Sciatic nerve (tissue), 2 donors: ENCODE data around the gene CEP72. TPM values are rescaled to one million over a fixed set of nuclear protein-coding genes. Genes with fewer than 3 reads are reported as not detected.
A peak's percentile ranks its signal among the peaks of the same experiment; 100 is the strongest.

ENCODE experiments used
- ATAC-seq: fragments of 200-7000 bp; cut with Tn5 transposase; one replicate; pipeline ENCODE4 v1.9.1; 2020; ENCODE audit warnings: mild to moderate bottlenecking, moderate library complexity
- DNase-seq: peaks from one replicate; pipeline ENCODE4 v3.0.0-alpha.2; 2020; ENCODE audit warnings: low spot score
- intact Hi-C: fragments of 100-400 bp; cut with DNase I; formaldehyde crosslinking; loops from one replicate; pipeline ENCODE4 v1.14.2; 2022
- total RNA-seq: library from RNA; stranded (reverse); fragmentation: NEBNext Ultra II Directional; extraction: Animal tissue kit (Norgen Biotek cat#: 25700); gene quantifications from one replicate; pipeline ENCODE4 v1.2.1, GENCODE V29; 2021
- donor health status: DM: no; HTN: no; CAD: no.
- donor health status: DM: no; HTN: no; CAD: no.

CEP72 gene
- total RNA-seq, 1 donor from 2014 or later: 7.5 TPM

- ATAC-seq: no peak
- no peak for DNase-seq
- intact Hi-C loops: loop anchor here (10.0 kb wide), 1 partner anchor 125 kb away; no protein-coding TSS in a partner anchor
These were observed 2.0 kb upstream of the CEP72 start for GRCh38 chr5:610011-610743.

DNA sequence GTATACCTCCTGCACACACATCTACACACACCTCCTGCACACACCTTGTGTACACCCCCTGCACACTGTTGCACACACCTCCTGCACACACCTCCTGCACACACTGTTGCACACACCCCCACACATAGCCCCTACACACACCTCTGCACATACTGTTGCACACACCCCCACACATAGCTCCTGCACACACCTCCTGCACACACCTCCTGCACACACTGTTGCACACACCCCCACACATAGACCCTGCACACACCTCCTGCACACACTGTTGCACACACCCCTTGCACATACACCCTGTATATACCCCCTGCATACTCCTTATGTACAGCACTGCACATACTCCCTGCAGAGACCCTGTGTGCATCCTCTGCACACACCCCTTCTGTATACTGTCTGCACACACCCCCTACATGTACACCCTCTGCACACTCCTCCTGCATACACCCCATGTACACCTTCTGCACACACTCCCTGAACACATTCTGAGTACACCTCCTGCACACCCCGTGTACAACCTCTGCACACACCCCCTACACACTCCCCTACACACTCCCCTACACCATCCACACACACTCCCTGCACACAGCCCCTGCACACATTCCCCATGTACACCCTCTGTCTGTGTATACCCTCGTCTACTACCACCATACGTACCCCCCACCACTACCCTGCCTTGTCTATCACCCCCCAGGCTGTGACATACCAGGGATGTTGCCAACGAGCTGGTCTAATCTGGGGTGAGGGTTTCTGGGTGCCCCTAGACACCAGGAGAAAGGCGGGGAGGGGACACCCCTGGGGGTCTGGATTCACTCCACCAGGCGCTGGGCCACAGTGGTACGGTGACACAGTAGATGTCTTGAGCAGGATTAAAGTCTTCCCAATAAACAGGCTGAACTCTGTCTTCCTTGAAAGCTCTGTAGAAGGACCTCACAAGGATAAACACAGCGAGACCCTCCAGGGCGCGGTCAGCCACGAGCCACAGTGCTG, 1.1 kb upstream of the CEP72 start:
- intact Hi-C loops: loop anchor here (10.0 kb wide), 1 partner anchor 126 kb away; no protein-coding TSS in a partner anchor
- DNase-seq (no peak), ATAC-seq (no peak)

GRCh38 chr5:612498-613424, 621 bp downstream of the CEP72 start:
- DNase-seq (no peak), ATAC-seq (no peak)
- intact Hi-C loops: loop anchor here (10.0 kb wide), 1 partner anchor 128 kb away; no protein-coding TSS in a partner anchor

DNA sequence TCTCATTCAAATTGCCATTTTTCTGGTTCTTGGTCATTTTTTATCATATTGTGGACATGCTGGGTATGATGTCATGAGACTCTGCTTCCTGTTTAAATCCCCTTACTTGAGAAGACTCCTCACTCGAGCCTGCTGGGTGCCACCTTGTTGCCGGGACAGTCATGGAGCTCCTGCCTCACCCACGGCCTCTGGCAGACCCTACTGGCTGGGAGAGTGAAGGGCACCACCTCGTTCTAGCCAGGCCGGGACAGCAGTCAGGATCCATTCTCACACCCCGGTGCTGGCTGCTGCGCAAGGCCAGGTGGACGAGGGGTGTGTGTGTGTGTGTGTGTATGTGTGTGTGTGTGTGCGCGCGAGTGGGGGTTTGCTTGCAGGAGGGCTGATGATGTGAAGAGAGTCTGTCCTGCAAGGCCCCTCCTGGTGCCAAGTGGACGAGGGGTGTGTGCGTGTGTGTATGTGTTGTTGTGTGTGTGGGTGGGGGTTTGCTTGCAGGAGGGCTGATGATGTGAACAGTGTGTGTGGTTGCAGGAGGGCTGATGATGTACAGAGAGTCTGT, 4.4 kb downstream of the CEP72 start:
- DNase-seq: peak; percentile 51
- intact Hi-C loops: loop anchor here (10.0 kb wide), 1 partner anchor 132 kb away; no protein-coding TSS in a partner anchor
- no peak for ATAC-seq

- ATAC-seq: no peak
- intact Hi-C loops: loop anchor here (10.0 kb wide), 1 partner anchor 133 kb away; no protein-coding TSS in a partner anchor
- no peak for DNase-seq
These were observed 5.8 kb downstream of the CEP72 start for GRCh38 chr5:617896-618295.

DNA sequence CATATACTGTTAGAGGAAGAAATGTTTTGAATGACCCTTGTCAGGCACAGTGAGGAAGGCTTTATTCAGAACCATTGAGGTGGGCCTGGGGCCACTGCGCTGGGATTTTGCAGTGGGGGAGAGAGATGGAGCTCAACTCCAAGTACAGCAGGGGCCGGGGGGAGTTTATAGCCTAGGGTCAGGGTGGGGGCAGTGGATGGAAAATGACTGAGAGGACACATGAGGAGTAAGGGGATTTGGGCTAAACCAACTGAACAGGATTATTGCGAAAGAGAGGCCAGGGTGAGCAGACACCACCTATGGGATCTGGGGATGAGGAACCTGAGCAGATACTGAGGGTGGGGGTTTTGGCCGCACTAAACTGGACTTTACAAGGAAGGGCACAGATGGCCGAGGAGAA, 6.3 kb downstream of the CEP72 start:
- no peak for DNase-seq
- intact Hi-C loops: loop anchor here (10.0 kb wide), 1 partner anchor 134 kb away; no protein-coding TSS in a partner anchor
- no peak for ATAC-seq

- intact Hi-C loops: loop anchor here (10.0 kb wide), 1 partner anchor 135 kb away; no protein-coding TSS in a partner anchor
- no peak for ATAC-seq
- DNase-seq: peak; percentile 48
These were observed 7.3 kb downstream of the CEP72 start for GRCh38 chr5:619444-619843.

DNA sequence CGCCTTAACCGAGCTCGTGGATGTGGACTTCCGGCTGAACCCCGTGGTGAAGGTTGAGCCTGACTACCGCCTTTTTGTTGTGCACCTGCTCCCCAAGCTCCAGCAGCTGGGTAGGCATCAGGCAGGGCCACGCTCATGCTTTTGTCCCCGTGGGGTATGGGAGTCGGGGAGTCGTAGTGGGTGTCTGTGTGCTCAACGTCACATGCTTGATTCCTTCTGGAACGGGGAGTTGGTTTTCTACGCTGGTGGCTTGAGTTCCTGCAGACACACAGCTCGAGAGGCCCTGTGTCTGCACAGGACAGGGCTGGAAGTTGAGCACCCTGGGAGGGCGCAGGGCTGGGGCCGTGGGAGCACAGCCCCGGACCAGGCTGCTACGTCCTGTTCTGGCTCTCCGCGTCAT, 8.0 kb downstream of the CEP72 start:
- DNase-seq (peak; percentile 51), ATAC-seq (no peak)
- intact Hi-C loops: no loop called here

GRCh38 chr5:620586-621180, 8.5 kb downstream of the CEP72 start:
- intact Hi-C loops: no loop called here
- DNase-seq: no peak
- ATAC-seq: no peak

GRCh38 chr5:621341-621761, 9.2 kb downstream of the CEP72 start:
- DNase-seq: peak; percentile 45
- intact Hi-C loops: no loop called here
- ATAC-seq: no peak

GRCh38 chr5:622359-622758, 10.2 kb downstream of the CEP72 start:
- ATAC-seq (no peak), DNase-seq (peak; percentile 21)
- intact Hi-C loops: no loop called here

DNA sequence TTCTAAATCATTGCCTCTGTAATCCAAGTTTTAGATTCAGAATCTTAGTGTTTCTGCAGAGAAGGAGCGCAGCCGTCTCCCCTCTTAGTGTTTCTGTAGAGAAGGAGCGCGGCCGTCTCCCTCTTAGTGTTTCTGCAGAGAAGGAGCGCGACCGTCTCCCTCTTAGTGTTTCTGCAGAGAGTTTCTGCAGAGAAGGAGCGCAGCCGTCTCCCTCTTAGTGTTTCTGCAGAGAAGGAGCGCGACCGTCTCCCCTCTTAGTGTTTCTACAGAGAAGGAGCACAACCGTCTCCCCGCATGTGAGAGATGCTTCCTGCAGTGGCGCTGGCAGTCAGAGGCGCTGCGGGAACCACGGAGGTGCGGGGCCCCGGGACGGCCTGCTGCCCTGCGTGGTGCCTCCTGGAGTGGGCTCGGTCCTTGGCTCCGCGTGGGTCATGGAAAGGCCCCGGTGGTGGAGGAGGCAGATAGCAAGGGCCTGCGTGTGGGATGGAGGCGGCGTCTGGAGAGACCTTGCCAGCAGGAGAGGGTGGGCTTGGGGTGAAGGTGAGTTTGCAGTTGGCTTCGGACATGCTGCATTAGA, 10.9 kb downstream of the CEP72 start:
- intact Hi-C loops: no loop called here
- DNase-seq (no peak), ATAC-seq (no peak)

GRCh38 chr5:623531-623930, 11.4 kb downstream of the CEP72 start:
- DNase-seq: no peak
- intact Hi-C loops: no loop called here
- ATAC-seq: no peak

- intact Hi-C loops: no loop called here
- ATAC-seq (no peak), DNase-seq (no peak)
These were observed 12.2 kb downstream of the CEP72 start for GRCh38 chr5:624118-624950.

DNA sequence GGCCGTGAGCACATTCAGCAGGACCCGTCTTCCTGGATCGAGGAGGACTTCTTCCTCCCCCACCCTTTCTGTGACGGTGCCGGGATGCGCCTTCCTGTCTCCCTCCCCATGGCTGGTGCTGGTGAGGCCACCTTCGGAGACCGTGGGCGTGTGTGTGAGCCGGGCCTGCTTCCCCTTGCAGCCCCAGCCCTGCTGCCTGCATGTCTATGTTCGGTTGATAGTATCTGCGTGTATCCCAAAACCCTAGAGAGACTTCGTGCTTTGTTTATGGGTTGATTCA, 12.8 kb downstream of the CEP72 start:
- ATAC-seq (no peak), DNase-seq (no peak)
- intact Hi-C loops: no loop called here

DNA sequence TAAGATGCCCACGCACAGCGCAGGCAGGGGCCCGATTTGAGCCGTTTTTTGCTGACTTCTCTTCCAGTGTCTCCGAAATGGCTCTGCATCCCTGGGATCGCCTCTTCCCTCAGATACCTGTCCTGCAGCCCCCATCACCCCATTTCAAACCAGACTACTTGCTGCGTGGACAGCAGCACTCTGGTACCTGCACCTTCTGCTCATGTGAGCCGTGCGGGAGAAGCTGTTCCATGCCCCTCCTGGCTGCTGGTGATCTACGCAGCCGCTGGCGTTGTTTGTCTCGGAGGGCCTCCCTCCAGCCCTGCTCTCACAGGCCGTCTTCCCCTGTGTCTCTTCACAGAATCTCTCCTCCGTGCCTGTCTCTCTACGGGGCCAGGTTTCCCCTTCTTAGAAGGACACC, 13.4 kb downstream of the CEP72 start:
- intact Hi-C loops: no loop called here
- DNase-seq (no peak), ATAC-seq (no peak)

GRCh38 chr5:626850-627249, 14.7 kb downstream of the CEP72 start:
- DNase-seq: no peak
- intact Hi-C loops: no loop called here
- no peak for ATAC-seq
